Measurements from ENCODE around the gene PCBP3. TPM values are rescaled to one million over a fixed set of nuclear protein-coding genes. Genes with fewer than 3 reads are reported as not detected.

PCBP3 gene
- polyA plus RNA-seq, 1 donor (not counting 4 experiments of a cell fraction or from before 2014, with no cell fraction given) = 0.25 TPM

- no peaks in the 10 kb centered on the region for H3K9me3 ChIP-seq (ENCODE audit: control insufficient read depth, low read depth, low read length)
- H3K27ac ChIP-seq (ENCODE audit: control insufficient read depth, insufficient read depth, low read length) = no peak overlapping the region
- H3K9ac ChIP-seq (ENCODE audit: control insufficient read depth, extremely low read depth, insufficient read depth, low read length) = no peak overlapping the region
- no peaks in the 10 kb centered on the region for H3K9me1 ChIP-seq (ENCODE audit: control insufficient read depth, extremely low read depth, insufficient read depth, low read length)
- DNase-seq (ENCODE audit: low read depth, low spot score) = no peak
- H3K4me2 ChIP-seq (ENCODE audit: control insufficient read depth, extremely low read depth, insufficient read depth, low read depth, low read length) = no peak overlapping the region
- no peaks in the 10 kb centered on the region for H4K20me1 ChIP-seq (ENCODE audit: control insufficient read depth, extremely low read depth, insufficient read depth, low read length)
- no peaks in the 10 kb centered on the region for H3K36me3 ChIP-seq (ENCODE audit: control insufficient read depth in 2 of 2, extremely low read depth in 1 of 2, insufficient read depth in 2 of 2, low read length in 2 of 2)
- no peaks in the 10 kb centered on the region for H3K79me2 ChIP-seq (ENCODE audit: control insufficient read depth, insufficient read depth, low read length)
- H3K4me1 ChIP-seq (ENCODE audit: control insufficient read depth, extremely low read depth, insufficient read depth, low read length) = peaks cover 14% of the 10 kb centered on the region
- TF ChIP-seq EZH2 (IDR thresholded peaks at IDR 0.05; ENCODE audit: low read length) (no peak), CTCF (optimal IDR thresholded peaks at IDR 0.05 in 1 of 3, IDR thresholded peaks at IDR 0.05 in 1 of 3, conservative IDR thresholded peaks at IDR 0.05 in 1 of 3; ENCODE audit: extremely low read depth in 1 of 3, insufficient read depth in 2 of 3, low read length in 3 of 3) (no peak)
- no peak overlapping the region for H3K4me3 ChIP-seq (ENCODE audit: control insufficient read depth in 2 of 3, extremely low read depth in 1 of 3, insufficient read depth in 2 of 3, low read depth in 1 of 3, low read length in 3 of 3)
- peaks cover 36% of the 10 kb centered on the region for H3K27me3 ChIP-seq (ENCODE audit: control insufficient read depth, extremely low read depth, insufficient read depth, low read length)
- no peak for FAIRE-seq
- dilution Hi-C loops (cut with MboI; ENCODE audit: extremely low pct_ligation_motif_present, low sequenced_read_pairs) = no loop called here
- no peak overlapping the region for H2AFZ ChIP-seq (ENCODE audit: control insufficient read depth, low read length)
Measured at GRCh38 chr21:45947716-45948255, 304.3 kb downstream of the PCBP3 start.

GRCh38 chr21:45948576-45949141 lies 305.1 kb downstream of the PCBP3 start:
- Histone ChIP-seq H3K4me1 (ENCODE audit: control insufficient read depth, extremely low read depth, insufficient read depth, low read length) (peaks cover 18% of the 10 kb centered on the region), H2AFZ (ENCODE audit: control insufficient read depth, low read length) (no peak overlapping the region), H3K9me3 (ENCODE audit: control insufficient read depth, low read depth, low read length) (no peaks in the 10 kb centered on the region), H4K20me1 (ENCODE audit: control insufficient read depth, extremely low read depth, insufficient read depth, low read length) (no peaks in the 10 kb centered on the region), H3K4me2 (ENCODE audit: control insufficient read depth, extremely low read depth, insufficient read depth, low read depth, low read length) (no peak overlapping the region), H3K9ac (ENCODE audit: control insufficient read depth, extremely low read depth, insufficient read depth, low read length) (no peak overlapping the region), H3K4me3 (ENCODE audit: control insufficient read depth in 2 of 3, extremely low read depth in 1 of 3, insufficient read depth in 2 of 3, low read depth in 1 of 3, low read length in 3 of 3) (peak overlapping the region in 1 of 3 experiments; percentile 20), H3K36me3 (ENCODE audit: control insufficient read depth in 2 of 2, extremely low read depth in 1 of 2, insufficient read depth in 2 of 2, low read length in 2 of 2) (no peaks in the 10 kb centered on the region), H3K79me2 (ENCODE audit: control insufficient read depth, insufficient read depth, low read length) (no peaks in the 10 kb centered on the region), H3K27ac (ENCODE audit: control insufficient read depth, insufficient read depth, low read length) (no peak overlapping the region), H3K9me1 (ENCODE audit: control insufficient read depth, extremely low read depth, insufficient read depth, low read length) (no peaks in the 10 kb centered on the region), H3K27me3 (ENCODE audit: control insufficient read depth, extremely low read depth, insufficient read depth, low read length) (peaks cover 36% of the 10 kb centered on the region)
- no peak for DNase-seq (ENCODE audit: low read depth, low spot score)
- dilution Hi-C loops (cut with MboI; ENCODE audit: extremely low pct_ligation_motif_present, low sequenced_read_pairs) = no loop called here
- TF ChIP-seq EZH2 (IDR thresholded peaks at IDR 0.05; ENCODE audit: low read length) (no peak), CTCF (optimal IDR thresholded peaks at IDR 0.05 in 1 of 3, IDR thresholded peaks at IDR 0.05 in 1 of 3, conservative IDR thresholded peaks at IDR 0.05 in 1 of 3; ENCODE audit: extremely low read depth in 1 of 3, insufficient read depth in 2 of 3, low read length in 3 of 3) (no peak)
- FAIRE-seq = no peak
